ENCODE measurements around the gene BBS2. TPM values are rescaled to one million over a fixed set of nuclear protein-coding genes. Genes with fewer than 3 reads are reported as not detected.

The BBS2 gene
- total RNA-seq, 2 experiments from 2014 or later = 13.9 to 18.3 TPM

DNA sequence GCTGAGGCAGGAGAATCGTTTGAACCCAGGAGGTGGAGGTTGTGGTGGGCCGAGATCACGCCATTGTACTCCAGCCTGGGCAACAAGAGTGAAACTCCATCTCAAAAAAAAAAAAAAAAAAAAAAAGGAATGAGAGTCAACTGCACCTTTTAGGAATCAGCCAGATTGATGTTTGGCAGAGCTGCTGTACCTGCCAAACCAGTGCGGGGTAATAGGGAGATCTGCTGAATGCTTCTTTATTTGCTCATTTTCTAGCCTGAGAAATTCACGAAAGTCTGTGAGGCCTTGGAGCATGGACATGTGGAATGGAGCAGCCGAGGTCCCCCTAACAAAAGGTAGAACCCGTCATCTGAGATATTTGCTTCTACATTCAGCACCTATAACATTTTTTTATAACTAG lies 50.1 kb downstream of the BBS2 start:
- no TSS peak for BruUV-seq (replicated peaks)
- TF ChIP-seq, protein P1, sequence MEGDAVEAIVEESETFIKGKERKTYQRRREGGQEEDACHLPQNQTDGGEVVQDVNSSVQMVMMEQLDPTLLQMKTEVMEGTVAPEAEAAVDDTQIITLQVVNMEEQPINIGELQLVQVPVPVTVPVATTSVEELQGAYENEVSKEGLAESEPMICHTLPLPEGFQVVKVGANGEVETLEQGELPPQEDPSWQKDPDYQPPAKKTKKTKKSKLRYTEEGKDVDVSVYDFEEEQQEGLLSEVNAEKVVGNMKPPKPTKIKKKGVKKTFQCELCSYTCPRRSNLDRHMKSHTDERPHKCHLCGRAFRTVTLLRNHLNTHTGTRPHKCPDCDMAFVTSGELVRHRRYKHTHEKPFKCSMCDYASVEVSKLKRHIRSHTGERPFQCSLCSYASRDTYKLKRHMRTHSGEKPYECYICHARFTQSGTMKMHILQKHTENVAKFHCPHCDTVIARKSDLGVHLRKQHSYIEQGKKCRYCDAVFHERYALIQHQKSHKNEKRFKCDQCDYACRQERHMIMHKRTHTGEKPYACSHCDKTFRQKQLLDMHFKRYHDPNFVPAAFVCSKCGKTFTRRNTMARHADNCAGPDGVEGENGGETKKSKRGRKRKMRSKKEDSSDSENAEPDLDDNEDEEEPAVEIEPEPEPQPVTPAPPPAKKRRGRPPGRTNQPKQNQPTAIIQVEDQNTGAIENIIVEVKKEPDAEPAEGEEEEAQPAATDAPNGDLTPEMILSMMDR (conservative IDR thresholded peaks at IDR 0.05; ENCODE audit: low read length) = no peak
- TF ChIP-seq EZH2phosphoT487 (IDR thresholded peaks at IDR 0.05; ENCODE audit: borderline replicate concordance, low read depth, low read length) = no peak
- H4K20me1 ChIP-seq (ENCODE audit: insufficient read depth, low read length) = no peaks in the 10 kb centered on the region
- no peaks in the 10 kb centered on the region for H3K9me3 ChIP-seq (ENCODE audit: low read length)
- peaks cover 96% of the 10 kb centered on the region for H3K36me3 ChIP-seq (ENCODE audit: insufficient read depth, low read length)
- H2AFZ ChIP-seq (ENCODE audit: low read length) = no peak overlapping the region
- H3K4me2 ChIP-seq (ENCODE audit: low read length) = no peak overlapping the region
- no peaks in the 10 kb centered on the region for H3K79me2 ChIP-seq (ENCODE audit: insufficient read depth, low read depth, low read length)
- no peak overlapping the region for H3K4me3 ChIP-seq (ENCODE audit: low read depth, low read length, poor library complexity, severe bottlenecking)
- H3K27ac ChIP-seq (ENCODE audit: low read depth, low read length, poor library complexity, severe bottlenecking) = no peak overlapping the region
- no peak for DNase-seq (ENCODE audit: low spot score)
- H3K9me2 ChIP-seq (ENCODE audit: insufficient read depth, low read length) = no peaks in the 10 kb centered on the region
- CTCF ChIA-PET (ENCODE audit: unreplicated experiment) = no interaction called here
- no peaks in the 10 kb centered on the region for H3K4me1 ChIP-seq (ENCODE audit: insufficient read depth, low read length, poor library complexity, severe bottlenecking)
- POLR2A ChIA-PET = interaction anchor here (0.6 to 0.7 kb wide), 2 partner anchors 367 to 1891 kb away, joined by 3 read pairs; no protein-coding TSS in a partner anchor
- intact Hi-C loops (cut with micrococcal nuclease; ENCODE audit: unreplicated experiment) = no loop called here

DNA sequence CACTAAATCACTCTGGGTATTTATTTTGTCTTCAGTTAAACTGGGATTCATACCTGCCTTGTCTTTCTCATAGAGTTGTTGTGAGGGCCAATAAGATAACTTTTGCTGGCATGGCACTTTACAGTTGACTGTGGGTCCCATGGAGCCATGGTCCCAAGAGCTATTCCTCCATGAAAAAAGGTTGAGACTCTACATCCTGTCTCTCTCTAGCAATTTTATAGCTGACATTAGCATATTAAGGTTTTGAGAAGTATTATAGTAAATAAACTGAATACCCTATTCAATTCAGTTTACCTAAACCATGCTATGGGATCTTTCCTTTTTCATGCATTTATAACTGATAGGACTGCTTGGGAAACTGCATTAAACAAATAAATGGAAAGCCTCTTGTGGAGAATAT lies 51.0 kb downstream of the BBS2 start:
- Histone ChIP-seq H3K4me3 (ENCODE audit: low read depth, low read length, poor library complexity, severe bottlenecking) (no peak overlapping the region), H3K79me2 (ENCODE audit: insufficient read depth, low read depth, low read length) (no peaks in the 10 kb centered on the region), H3K4me1 (ENCODE audit: insufficient read depth, low read length, poor library complexity, severe bottlenecking) (no peaks in the 10 kb centered on the region), H3K4me2 (ENCODE audit: low read length) (no peak overlapping the region), H4K20me1 (ENCODE audit: insufficient read depth, low read length) (no peaks in the 10 kb centered on the region), H3K9me2 (ENCODE audit: insufficient read depth, low read length) (no peaks in the 10 kb centered on the region), H3K9me3 (ENCODE audit: low read length) (no peaks in the 10 kb centered on the region), H2AFZ (ENCODE audit: low read length) (no peak overlapping the region), H3K36me3 (ENCODE audit: insufficient read depth, low read length) (peaks cover 96% of the 10 kb centered on the region), H3K27ac (ENCODE audit: low read depth, low read length, poor library complexity, severe bottlenecking) (no peak overlapping the region)
- TF ChIP-seq, protein P1 (conservative IDR thresholded peaks at IDR 0.05; ENCODE audit: low read length) = no peak
- TF ChIP-seq EZH2phosphoT487 (IDR thresholded peaks at IDR 0.05; ENCODE audit: borderline replicate concordance, low read depth, low read length) = no peak
- POLR2A ChIA-PET = interaction anchor here (0.6 to 1.2 kb wide), 3 partner anchors 10 to 436 kb away, joined by 3 to 5 read pairs (median 3); no protein-coding TSS in a partner anchor
- no peak for DNase-seq (ENCODE audit: low spot score)
- CTCF ChIA-PET (ENCODE audit: unreplicated experiment) = no interaction called here
- no TSS peak for BruUV-seq (replicated peaks)
- intact Hi-C loops (cut with micrococcal nuclease; ENCODE audit: unreplicated experiment) = no loop called here

DNA sequence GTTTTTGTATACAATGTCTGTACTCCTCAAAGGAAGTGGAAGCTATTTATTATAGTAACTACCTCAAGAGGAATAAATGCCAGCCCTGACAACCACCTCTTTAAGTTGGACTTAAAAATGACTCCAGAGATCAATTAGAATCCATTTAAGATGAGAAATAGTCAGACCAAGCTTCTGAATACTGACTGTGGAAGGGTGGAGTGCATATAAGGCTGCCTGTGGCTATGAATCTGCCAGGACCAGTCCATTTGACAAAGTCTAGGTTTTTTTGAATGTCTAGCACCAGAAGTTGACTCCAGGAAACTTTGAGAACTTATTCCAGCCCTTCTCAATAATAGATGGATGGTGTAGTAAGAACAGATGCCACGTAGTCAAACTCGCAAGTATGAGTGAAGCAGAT lies 53.5 kb downstream of the BBS2 start:
- H3K9me3 ChIP-seq (ENCODE audit: low read length) = no peaks in the 10 kb centered on the region
- H3K79me2 ChIP-seq (ENCODE audit: insufficient read depth, low read depth, low read length) = no peaks in the 10 kb centered on the region
- no peaks in the 10 kb centered on the region for H4K20me1 ChIP-seq (ENCODE audit: insufficient read depth, low read length)
- H3K4me1 ChIP-seq (ENCODE audit: insufficient read depth, low read length, poor library complexity, severe bottlenecking) = no peaks in the 10 kb centered on the region
- no peak overlapping the region for H3K4me2 ChIP-seq (ENCODE audit: low read length)
- no peaks in the 10 kb centered on the region for H3K9me2 ChIP-seq (ENCODE audit: insufficient read depth, low read length)
- intact Hi-C loops (cut with micrococcal nuclease; ENCODE audit: unreplicated experiment) = no loop called here
- peaks cover 95% of the 10 kb centered on the region for H3K36me3 ChIP-seq (ENCODE audit: insufficient read depth, low read length)
- H3K4me3 ChIP-seq (ENCODE audit: low read depth, low read length, poor library complexity, severe bottlenecking) = no peak overlapping the region
- H3K27ac ChIP-seq (ENCODE audit: low read depth, low read length, poor library complexity, severe bottlenecking) = no peak overlapping the region
- no peak for DNase-seq (ENCODE audit: low spot score)
- ChIA-PET POLR2A (interaction anchor here (0.8 kb wide), 1 partner anchor 21 kb away, joined by 3 read pairs; no protein-coding TSS in a partner anchor), CTCF (ENCODE audit: unreplicated experiment) (no interaction called here)
- H2AFZ ChIP-seq (ENCODE audit: low read length) = no peak overlapping the region
- no TSS peak for BruUV-seq (replicated peaks)
- TF ChIP-seq EZH2phosphoT487 (IDR thresholded peaks at IDR 0.05; ENCODE audit: borderline replicate concordance, low read depth, low read length) = no peak
- TF ChIP-seq, protein P1 (conservative IDR thresholded peaks at IDR 0.05; ENCODE audit: low read length) = no peak
